ENCODE data around the gene ROR1. TPM values are rescaled to one million over a fixed set of nuclear protein-coding genes. Genes with fewer than 3 reads are reported as not detected.

ROR1 gene
- total and polyA plus RNA-seq, 2 of the 4 experiments (the other 2 are of a cell fraction) = 4.4 to 10.0 TPM

- intact Hi-C loops (cut with micrococcal nuclease) (no loop called here), dilution Hi-C loops (cut with HindIII; ENCODE audit: low sequenced_read_pairs, unreplicated experiment) (no loop called here), in situ Hi-C loops (cut with MboI; ENCODE audit: low sequenced_read_pairs) (no loop called here)
- Histone ChIP-seq H3K4me2 (ENCODE audit: low read depth, low read length) (no peak overlapping the region), H4K20me1 (ENCODE audit: insufficient read depth, low read length) (no peaks in the 10 kb centered on the region), H3K23ac (ENCODE audit: low read depth, low read length) (no peak overlapping the region), H3K4me3 (ENCODE audit: insufficient read depth, low read depth, low read length) (no peak overlapping the region), H2AK9ac (replicated peaks; ENCODE audit: low read depth, low read length, poor library complexity) (no peak overlapping the region), H3K56ac (ENCODE audit: extremely low read depth, insufficient read depth, low read length) (no peak overlapping the region), H3K4ac (ENCODE audit: low read depth, low read length) (no peak overlapping the region), H4K8ac (ENCODE audit: low read depth in 2 of 2, low read length in 2 of 2) (no peak overlapping the region), H3K14ac (replicated peaks; ENCODE audit: low read depth, low read length) (no peak overlapping the region), H3K4me1 (ENCODE audit: control insufficient read depth, insufficient read depth, low read length) (no peaks in the 10 kb centered on the region), H4K5ac (ENCODE audit: low read depth, low read length) (no peak overlapping the region), H3K27me3 (ENCODE audit: control insufficient read depth, insufficient read depth, low read length) (no peaks in the 10 kb centered on the region), H3K36me3 (ENCODE audit: control insufficient read depth, insufficient read depth, low read length) (no peaks in the 10 kb centered on the region), H2BK20ac (ENCODE audit: low read depth, low read length) (no peak overlapping the region), H2AFZ (replicated peaks; ENCODE audit: low read length, poor library complexity) (no peak overlapping the region), H3K9ac (ENCODE audit: low read depth, low read length) (no peak overlapping the region), H3K27ac (ENCODE audit: insufficient read depth, low read length) (no peak overlapping the region), H3K9me1 (ENCODE audit: insufficient read depth, low read length) (no peaks in the 10 kb centered on the region), H3K9me3 (ENCODE audit: control insufficient read depth, insufficient read depth, low read length) (no peaks in the 10 kb centered on the region), H3K18ac (ENCODE audit: low read depth, low read length) (no peak overlapping the region), H2AK5ac (ENCODE audit: low read depth, low read length) (no peak overlapping the region), H4K91ac (ENCODE audit: insufficient read depth, low read depth, low read length) (no peak overlapping the region), H3K79me1 (ENCODE audit: low read depth in 1 of 2, low read length in 2 of 2) (no peaks in the 10 kb centered on the region), H2BK5ac (ENCODE audit: low read depth, low read length, poor library complexity, severe bottlenecking) (no peak overlapping the region), H2BK15ac (ENCODE audit: low read depth, low read length) (no peak overlapping the region), H2BK120ac (ENCODE audit: low read depth, low read length) (no peak overlapping the region)
- ATAC-seq (ENCODE audit: low read depth) (no peak), DNase-seq (no peak)
- no CpG with 5 or more reads among the region's 1 CpG for WGBS, 2 experiments (ENCODE audit: extremely low coverage in 2 of 2, insufficient read length in 1 of 2)
- TF ChIP-seq CHD1 (IDR thresholded peaks at IDR 0.05; ENCODE audit: low read depth, low read length) (no peak), BHLHE40 (IDR thresholded peaks at IDR 0.05; ENCODE audit: low read depth, low read length) (no peak), POLR2A (IDR thresholded peaks at IDR 0.05; ENCODE audit: low read depth, low read length) (no peak), RAD21 (IDR thresholded peaks at IDR 0.05; ENCODE audit: low read length) (no peak), CTCF (conservative IDR thresholded peaks at IDR 0.05; ENCODE audit: low read depth, low read length) (no peak), SMC3 (IDR thresholded peaks at IDR 0.05; ENCODE audit: low read depth, low read length) (no peak), MAZ (IDR thresholded peaks at IDR 0.05; ENCODE audit: borderline replicate concordance, low read depth, low read length) (no peak), NFE2L2 (IDR thresholded peaks at IDR 0.05; ENCODE audit: low read depth, low read length) (no peak), RCOR1 (IDR thresholded peaks at IDR 0.05; ENCODE audit: insufficient replicate concordance, low read length) (no peak), RFX5 (IDR thresholded peaks at IDR 0.05; ENCODE audit: low read depth, low read length) (no peak), CEBPB (IDR thresholded peaks at IDR 0.05; ENCODE audit: low read depth, low read length) (no peak), MAFK (IDR thresholded peaks at IDR 0.05; ENCODE audit: low read depth, low read length) (no peak), MXI1 (IDR thresholded peaks at IDR 0.05; ENCODE audit: borderline replicate concordance, low read depth, low read length) (no peak), USF2 (IDR thresholded peaks at IDR 0.05; ENCODE audit: low read depth, low read length) (no peak), FOS (IDR thresholded peaks at IDR 0.05; ENCODE audit: low read depth, low read length) (no peak), ELK1 (IDR thresholded peaks at IDR 0.05; ENCODE audit: borderline replicate concordance, low read depth, low read length) (no peak)
- CTCF ChIA-PET = no interaction called here
- POLR2A ChIA-PET (ENCODE audit: unreplicated experiment) = no interaction called here
- BruUV-seq (replicated peaks) = no TSS peak
Measured at GRCh38 chr1:64195081-64195395, 421.2 kb downstream of the ROR1 start.
